Forelimb muscle (tissue), 1 donor: ENCODE measurements around the gene RPL14. TPM values are rescaled to one million over a fixed set of nuclear protein-coding genes. Genes with fewer than 3 reads are reported as not detected.

Source experiments
- polyA plus RNA-seq: library from polyadenylated mRNA; unstranded; fragments of 120-200 nt; gene quantifications from one replicate; pipeline ENCODE4 v1.2.1, GENCODE V29; 2013; ENCODE audit not compliant: insufficient read length

The RPL14 gene
- polyA plus RNA-seq, 1 donor: 2,912 TPM

Other genes starting within 250 kb of the RPL14 start
- gene EIF1B, start 147.6 kb upstream of the RPL14 start, polyA plus RNA-seq: 58.5 TPM
- gene ENTPD3, start 70.2 kb upstream of the RPL14 start, polyA plus RNA-seq: 0.46 TPM
- gene ZNF619, start 19.8 kb downstream of the RPL14 start, polyA plus RNA-seq: 2.8 TPM
- 2.5 TPM for gene ZNF620, start 48.7 kb downstream of the RPL14 start, polyA plus RNA-seq
- 12.1 TPM for gene ZNF621, start 67.6 kb downstream of the RPL14 start, polyA plus RNA-seq